GF-D8 (cell line): ENCODE measurements around the gene PDCD7.
"Not testable (repeated sequence)": the region's sequence is repeated elsewhere in the genome, so short reads cannot be mapped to it uniquely, and the experiment has no call there.

Experiments
- DNase-seq: peaks from one replicate; lab custom pipeline; 2025; lab: John Stamatoyannopoulos, UW

The PDCD7 gene, protein sequence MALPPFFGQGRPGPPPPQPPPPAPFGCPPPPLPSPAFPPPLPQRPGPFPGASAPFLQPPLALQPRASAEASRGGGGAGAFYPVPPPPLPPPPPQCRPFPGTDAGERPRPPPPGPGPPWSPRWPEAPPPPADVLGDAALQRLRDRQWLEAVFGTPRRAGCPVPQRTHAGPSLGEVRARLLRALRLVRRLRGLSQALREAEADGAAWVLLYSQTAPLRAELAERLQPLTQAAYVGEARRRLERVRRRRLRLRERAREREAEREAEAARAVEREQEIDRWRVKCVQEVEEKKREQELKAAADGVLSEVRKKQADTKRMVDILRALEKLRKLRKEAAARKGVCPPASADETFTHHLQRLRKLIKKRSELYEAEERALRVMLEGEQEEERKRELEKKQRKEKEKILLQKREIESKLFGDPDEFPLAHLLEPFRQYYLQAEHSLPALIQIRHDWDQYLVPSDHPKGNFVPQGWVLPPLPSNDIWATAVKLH

DNA sequence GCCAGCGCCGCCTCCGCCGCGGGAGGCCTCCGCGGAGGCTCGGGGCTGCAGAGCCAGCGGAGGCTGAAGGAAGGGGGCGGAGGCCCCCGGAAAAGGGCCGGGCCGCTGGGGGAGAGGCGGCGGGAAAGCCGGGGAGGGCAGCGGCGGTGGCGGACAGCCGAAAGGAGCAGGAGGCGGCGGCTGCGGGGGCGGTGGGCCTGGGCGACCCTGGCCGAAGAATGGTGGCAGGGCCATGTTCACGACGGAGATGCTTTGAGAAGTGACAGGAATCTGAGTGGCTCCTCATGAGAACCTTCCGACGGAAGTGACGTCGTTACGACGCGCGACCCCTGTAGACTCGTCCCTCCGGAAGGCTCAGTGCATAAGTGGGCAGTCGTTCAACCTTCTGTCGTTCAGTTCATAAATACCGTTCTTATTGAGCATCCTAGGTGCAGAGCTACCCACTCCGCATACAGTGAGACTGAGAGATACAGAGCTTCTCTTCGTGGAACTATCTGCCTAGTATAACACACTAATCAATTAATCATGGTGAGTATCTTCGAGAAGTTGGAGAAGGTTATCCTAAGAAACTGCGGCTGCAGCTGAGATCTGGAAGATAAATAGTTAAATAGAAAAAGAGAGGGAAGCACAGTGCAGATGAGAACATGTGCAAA, at the start of gene PDCD7:
Gene PDCD7, minus strand, starts transcription at position 261 of the 653 bp plus-strand sequence. Its CDS starts 27 bp downstream, at position 234.
- peak; percentile 77 for DNase-seq

DNA sequence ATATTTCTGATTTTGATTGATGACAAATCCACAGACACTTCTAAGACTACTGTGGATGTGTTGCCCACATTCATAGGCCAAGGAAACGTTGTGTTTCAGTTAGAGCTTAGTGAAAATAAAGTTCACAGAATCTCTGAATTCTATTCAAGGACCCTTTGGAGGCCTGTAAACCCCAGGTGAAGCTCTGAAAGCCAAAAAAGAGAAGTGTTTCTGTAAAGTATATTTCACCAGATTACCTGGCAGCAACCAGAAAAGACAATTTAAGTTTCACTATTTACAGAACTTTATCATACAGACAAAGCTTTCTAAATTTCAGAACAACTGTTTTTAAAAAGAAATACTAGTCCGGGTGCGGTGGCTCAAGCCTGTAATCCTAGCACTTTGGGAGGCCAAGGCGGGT, 48.9 kb upstream of the PDCD7 start:
- DNase-seq = no peak

DNA sequence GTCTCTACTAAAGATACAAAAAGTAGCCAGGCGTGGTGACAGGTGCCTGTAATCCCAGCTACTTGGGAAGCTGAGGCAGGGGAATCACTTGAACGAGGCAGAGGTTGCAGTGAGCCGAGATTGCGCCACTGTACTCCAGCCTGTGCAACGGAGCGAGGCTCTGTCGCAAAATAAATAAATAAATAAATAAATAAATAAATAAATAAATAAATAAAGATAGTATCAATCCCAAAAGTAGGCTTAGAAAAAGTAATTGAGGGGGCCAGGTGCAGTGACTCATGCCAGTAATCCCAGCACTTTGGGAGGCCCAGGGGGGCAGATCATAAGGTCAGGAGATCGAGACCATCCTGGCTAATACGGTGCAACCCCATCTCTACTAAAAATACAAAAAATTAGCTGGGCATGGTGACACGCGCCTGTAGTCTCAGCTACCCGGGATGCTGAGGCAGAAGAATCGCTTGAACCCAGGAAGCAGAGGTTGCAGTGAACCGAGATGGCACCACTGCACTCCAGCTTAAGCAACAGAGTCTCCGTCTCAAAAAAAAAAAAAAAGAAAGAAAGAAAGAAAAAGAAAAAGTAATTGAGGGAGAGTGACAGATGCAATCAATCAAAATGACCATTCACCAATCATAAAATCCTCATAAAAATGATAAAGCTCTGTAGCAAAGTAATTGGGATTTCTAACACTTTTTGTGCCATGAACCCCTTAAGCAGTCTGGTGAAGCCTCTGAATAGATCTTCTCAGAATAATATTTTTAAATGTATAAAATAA, 48.2 kb upstream of the PDCD7 start:
- DNase-seq = not testable (repeated sequence)

DNA sequence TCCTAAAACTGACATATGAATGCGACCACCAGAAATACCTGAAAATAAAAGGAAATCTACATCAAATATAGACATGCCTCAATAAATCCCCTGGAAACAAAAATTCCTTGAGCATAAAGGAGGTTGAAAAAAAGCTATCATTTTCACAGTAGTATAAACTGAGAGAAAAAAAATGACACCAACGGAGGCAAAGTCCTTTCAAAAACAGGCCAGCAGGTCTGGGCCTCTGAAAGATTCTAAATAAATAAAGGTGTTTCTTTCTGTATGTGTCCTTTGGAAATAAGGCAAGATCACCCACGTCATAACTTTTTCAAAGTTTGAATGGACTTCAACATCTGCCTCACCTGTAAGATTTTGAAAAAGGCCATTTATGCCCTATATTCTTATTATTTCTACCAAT, 46.6 kb upstream of the PDCD7 start:
- DNase-seq = no peak

DNA sequence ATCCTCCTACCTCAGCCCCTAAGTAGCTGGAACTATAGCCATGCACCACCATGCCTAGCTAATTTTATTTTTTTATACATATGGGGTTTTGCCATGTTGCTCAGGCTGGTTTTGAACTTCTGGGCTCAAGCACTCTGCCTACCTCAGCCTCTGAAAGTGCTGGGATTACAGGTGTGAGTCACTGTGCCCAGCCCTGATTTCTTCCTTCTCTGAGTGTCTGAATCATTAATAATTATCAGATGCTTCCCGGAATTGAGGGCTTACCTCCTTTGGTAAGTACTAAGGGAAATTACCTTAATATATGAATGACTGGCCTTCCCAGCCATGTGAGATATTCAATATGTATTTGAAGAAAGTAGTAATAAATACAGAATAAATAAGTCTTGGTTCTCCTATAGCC, 44.3 kb upstream of the PDCD7 start:
- DNase-seq = no peak

DNA sequence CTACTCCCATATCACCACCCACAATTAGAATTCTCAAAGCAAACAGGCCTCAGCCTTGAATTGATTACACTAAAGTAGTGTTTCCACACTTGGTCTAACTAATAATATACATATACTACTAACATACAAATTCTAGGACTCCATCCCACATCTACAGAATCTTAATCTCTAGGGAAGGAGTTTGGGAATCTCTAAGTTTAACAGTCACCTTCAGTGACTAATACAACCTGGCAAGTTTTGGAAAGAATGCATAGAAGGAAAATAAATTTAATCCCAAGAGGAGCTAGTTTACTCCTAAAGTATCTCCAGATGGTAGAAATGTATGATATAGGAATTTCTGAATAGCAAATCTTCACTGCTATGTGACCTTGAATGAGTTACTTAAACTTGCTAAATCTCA, 42.4 kb upstream of the PDCD7 start:
- no peak for DNase-seq

DNA sequence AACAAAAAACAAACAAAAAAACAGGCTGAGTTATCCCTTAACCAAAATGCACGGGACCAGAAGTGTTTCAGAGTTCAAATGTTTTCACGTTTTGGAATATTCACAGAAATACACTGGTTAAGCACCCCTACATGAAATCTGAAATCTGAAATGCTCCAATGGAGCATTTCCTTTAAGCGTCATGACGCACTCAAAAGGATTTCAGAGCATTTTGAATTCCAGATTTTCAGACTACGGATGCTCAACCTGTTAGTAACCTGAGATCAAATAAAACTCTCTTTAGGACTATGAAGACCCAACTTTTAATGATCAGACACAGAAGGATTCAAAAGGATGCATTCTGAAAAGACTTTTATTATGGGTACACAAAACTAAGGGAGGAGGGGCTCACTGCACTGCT, 41.9 kb upstream of the PDCD7 start:
- no peak for DNase-seq

DNA sequence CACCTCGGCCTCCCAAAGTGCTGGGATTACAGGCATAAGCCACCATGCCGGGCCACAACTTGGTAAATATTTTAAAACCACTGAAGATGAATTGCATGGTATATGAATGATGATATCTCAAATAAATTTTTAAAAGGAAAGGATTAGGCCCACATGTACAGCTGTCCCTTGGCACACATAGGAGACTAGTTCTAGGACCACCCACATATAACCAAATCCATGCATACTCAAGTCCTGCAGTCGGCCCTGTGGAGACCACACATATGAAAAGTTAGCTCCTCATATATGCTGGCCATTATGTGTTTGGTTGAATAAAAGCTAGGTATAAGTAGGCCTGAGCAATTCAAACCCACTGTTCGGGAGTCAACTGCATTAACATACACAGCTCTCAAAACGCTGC, 40.9 kb upstream of the PDCD7 start:
- no peak for DNase-seq

DNA sequence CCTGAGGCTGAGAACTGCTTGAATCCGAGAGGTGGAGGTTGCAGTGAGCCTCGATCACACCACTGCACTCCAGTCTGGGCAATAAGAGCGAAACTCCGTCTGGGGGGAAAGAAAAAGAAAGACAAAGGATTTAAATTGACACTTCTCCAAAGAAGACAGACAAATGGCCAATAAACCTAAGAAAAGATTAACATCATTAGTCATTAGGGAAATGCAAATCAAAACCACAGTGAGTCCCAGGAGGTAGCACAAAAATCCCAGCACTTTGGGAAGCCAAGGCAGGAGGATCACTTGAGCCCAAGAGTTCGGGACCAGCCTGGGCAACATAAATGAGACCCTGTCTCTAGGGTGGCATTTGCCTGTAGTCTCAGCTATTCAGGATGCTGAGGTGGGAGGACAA, 38.9 kb upstream of the PDCD7 start:
- no peak for DNase-seq

DNA sequence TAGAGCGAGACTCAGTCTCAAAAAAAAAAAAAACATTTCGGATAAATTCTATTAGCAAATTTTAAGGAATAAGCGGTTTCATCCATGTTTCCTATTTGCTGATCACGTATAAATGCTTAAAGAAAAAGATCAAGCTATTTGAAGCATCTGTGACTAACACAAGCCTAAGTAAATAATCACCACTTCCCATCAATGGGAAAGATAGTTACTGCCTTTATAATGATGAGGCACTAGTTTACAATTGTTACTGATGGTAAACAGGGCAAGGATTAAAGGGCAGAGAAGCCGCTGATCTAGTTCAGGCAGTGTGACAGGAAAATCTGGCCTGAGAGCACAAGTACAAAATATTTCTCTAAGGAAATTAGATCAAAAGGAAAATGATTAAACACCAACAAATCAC, 37.8 kb upstream of the PDCD7 start:
- DNase-seq = no peak

DNA sequence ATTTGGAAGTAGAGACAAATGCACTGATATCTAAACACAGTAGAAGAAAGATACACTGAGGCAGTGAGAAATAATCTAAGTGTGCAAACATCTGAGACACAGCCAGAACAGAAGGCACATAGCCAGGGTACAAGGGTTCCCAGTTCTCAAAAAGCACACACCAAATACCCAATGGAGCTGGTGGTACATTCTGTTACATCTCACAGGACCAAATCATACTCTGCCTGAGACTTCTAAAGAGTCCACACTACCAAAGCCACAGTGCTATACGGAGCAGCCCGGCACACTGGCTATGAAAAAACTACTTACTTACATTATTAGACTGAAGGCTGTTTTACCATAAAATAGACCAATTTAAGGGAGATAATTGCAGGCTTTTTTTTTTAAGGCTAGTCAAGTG, 32.3 kb upstream of the PDCD7 start:
- DNase-seq = no peak

DNA sequence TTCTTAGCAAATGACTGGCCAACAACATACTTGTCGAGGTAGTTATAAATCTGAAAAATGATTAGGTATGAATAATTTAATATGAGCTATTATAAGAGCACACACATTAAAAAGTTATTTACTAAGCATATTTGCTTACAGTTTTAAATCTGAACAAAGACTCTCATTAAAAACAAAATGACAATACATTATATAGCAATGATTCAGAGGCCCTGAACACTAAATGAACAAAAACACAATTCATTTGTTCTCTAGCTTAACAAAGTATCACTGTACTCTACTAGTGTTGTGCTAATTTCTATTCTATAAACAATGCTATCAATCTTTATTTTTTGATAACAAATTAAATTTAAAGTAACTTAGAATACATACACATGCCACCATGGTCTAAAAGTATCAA, 30.5 kb upstream of the PDCD7 start:
- no peak for DNase-seq

DNA sequence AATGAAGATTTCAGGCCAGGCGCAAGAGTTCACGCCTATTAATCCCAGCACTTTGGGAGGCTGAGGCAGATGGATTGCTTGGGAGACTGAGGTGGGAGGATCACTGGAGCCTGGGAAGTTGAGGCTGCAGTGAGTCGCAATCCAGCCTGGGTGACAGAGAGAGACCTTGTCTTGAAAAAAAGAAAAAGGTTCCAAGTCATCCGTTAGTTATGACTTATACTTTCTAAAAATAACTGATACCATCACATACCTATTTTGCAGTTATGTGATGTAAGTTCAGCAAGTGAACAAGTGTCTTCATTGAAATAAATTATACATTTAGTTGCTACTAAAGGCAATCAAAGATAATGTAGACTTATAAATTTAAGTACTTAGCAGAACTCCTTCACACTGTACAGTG, 29.4 kb upstream of the PDCD7 start:
- DNase-seq = no peak

DNA sequence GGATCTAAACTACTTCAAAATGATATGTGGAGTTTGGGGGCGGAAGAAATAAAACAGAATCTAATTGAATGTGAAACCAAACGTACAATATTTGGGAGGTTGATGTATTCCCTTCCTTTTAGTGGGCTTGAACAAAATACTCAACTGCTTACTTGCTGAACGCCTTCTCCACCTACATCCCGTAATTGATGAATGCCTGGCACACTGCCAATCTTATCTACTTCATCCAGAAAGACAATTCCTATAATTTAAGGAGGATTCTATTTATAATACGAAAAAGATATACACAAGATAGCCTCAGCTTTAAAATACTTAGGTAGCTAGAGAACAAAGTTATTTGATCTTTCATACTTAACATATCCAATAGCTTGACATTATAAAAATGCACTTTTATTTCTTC, 23.1 kb upstream of the PDCD7 start:
- DNase-seq = no peak

DNA sequence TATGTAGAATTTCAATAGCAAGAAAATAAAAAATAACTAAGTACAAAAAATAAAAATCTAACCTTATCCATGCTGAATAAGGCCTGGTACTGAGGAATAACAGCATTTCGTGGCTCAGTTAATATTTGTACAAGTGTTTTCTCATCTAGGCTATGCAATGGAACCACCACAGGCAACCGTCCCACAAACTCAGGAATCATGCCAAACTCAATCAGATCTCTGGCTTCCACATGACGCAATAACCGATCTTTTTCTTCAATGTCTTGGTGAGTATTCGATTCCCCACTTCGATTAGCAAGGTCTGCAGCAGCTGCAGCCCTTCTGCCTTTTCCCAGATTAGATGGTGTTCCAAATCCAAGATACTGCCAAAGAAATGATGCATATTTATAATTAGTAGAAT, 21.1 kb upstream of the PDCD7 start:
- no peak for DNase-seq

DNA sequence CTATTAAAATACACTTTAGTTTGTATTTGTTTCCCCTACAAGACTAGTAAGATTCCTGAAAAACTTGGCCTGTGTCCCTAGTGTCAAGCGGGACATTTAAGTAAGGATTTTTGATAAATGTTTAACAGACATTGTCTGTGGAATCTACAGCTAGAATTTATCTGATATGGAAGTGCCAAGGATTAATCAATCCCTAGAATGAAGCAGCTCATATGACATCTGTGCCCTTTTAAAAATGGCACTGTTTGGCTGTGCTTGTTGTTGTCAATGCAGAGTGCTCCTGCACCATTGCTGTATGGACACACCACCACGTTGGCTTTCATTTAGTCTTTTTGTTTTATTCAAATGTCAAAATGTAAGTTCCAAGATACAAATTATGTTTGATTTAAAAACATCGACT, 14.3 kb upstream of the PDCD7 start:
- no peak for DNase-seq

DNA sequence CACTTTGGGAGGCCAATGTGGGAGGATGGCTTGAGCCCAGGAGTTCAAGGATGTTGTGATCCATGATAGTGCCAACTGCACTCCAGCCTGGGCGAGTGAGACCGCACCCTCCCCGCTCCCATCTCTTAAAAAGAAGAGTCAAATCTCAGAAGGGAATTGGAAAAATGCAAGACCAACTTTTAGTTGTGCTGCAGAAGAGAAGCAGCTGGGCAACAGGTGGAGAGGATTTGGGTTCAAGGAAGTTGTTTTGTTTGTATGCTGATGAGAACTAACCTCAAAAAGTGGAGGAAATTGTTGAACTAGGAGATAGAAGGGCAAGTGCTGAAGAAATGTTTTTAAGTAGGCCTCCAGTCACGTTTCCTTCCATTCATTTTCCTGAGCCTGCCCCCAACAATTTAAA, 12.8 kb upstream of the PDCD7 start:
- DNase-seq = no peak

DNA sequence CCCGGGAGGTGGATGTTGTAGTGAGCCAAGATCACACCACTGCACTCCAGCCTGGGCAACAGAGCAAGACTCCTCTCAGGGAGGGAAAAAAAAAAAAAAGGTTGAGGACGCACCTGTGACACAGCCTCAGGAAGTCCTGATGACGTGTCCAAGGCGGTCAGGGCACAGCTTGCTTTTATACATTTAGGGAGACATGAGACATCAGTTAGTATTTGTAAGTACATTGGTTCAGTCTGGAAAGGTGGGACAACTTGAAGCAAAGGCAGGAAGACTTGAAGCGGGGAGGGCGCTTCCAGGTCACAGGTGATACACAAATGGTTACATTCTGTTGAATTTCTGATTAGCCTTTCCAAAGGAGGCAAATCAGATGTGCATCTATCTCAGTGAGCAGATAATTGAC, 5.0 kb upstream of the PDCD7 start:
- DNase-seq = not testable (repeated sequence)

DNA sequence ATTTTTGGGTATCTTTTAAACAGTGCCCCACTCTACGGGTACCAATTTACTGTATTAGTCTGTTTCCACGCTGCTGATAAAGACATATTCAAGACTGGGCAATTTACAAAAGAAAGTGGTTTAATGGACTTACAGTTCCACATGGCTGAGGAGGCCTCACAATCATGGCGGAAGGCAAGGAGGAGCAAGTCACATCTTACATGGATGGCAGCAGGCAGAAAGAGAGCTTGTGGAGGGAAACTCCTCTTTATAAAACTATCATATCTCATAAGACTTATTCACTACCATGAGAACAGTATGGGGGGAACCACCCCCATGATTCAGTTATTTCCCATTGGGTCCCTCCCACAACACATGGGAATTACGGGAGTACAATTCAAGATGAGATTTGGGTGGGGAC, 4.3 kb upstream of the PDCD7 start:
- DNase-seq = not testable (repeated sequence)

DNA sequence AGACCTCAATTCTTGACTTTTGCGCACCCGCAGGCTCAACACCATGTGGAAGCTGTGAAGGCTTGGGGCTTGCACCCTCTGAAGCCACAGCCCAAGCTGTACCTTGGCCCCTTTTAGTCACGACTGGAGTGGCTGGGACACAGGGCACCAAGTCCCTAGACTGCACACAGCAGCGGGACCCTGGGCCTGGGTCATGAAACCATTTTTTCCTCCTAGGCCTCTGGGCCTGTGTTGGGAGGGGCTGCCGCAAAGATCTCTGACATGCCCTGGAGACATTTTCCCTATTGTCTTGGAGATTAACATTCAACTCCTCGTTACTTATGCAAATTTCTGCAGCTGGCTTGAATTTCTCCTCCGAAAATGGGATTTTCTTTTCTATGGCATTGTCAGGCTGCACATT, 3.5 kb upstream of the PDCD7 start:
- DNase-seq = not testable (repeated sequence)

DNA sequence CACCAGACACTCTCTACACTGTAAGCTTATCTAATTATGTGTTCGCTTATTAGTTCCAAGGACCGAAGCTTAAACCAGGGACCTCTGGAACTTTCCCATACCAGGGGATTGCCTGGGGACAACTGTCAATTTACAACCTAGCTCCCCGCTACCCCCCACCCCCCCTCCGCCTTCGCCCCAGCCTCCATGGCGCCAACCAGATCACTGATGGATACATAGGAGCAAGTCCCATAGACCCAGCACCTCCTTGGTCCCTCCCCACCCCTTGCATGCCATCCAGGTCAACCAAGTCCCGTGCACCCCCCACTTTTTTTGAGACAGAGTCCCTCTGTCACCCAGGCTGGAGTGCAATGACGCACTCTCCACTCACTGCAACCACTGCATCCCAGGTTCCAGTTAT, 930 bp upstream of the PDCD7 start:
- DNase-seq = no peak

DNA sequence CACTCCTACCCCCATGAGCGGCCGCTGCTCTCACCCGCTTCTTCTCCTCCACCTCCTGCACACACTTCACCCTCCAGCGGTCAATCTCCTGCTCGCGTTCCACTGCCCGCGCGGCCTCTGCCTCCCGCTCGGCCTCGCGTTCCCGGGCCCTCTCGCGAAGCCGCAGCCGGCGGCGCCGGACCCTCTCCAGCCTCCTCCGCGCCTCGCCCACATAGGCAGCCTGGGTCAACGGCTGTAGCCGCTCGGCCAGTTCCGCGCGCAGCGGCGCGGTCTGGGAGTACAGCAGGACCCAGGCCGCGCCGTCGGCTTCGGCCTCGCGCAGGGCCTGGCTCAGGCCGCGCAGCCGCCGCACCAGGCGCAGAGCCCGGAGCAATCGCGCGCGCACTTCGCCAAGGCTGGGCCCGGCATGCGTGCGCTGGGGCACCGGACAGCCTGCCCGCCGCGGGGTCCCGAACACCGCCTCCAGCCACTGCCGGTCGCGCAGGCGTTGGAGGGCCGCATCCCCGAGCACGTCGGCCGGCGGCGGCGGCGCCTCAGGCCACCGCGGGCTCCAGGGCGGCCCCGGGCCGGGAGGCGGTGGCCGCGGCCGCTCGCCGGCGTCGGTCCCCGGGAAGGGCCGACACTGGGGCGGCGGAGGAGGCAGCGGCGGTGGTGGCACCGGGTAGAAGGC, 595 bp downstream of the PDCD7 start:
- DNase-seq = no peak
